Activated CD4-positive, alpha-beta T cell treated with anti-CD3 and anti-CD28 coated beads, Interleukin-2, amount 10 ng/mL, durations not matched to agents 7 days and 5 days (primary cell): Measurements from ENCODE around the gene WNT7A. TPM values are rescaled to one million over a fixed set of nuclear protein-coding genes. Genes with fewer than 3 reads are reported as not detected.

Experiments used
- CTCF ChIA-PET: fragments of 350-600 bp; sonication (Branson Sonifier 250); formaldehyde crosslinking; loops from one replicate; lab custom pipeline; 2021; ENCODE audit warnings: antibody characterized with exemption; lab: Charles Lee
- POLR2A ChIA-PET: fragments of 350-600 bp; sonication (Branson Sonifier 250); formaldehyde crosslinking; loops from one replicate; lab custom pipeline; 2021; ENCODE audit warnings: antibody characterized with exemption; lab: Charles Lee
- DNase-seq: peaks from one replicate; pipeline ENCODE4 v3.0.0-alpha.2; 2020
- H3K27ac Mint-ChIP-seq: one replicate; pipeline ENCODE4 v1.8.0; 2021; ENCODE audit warnings: mild to moderate bottlenecking, moderate library complexity, mixed read lengths
- H3K27me3 Mint-ChIP-seq: one replicate; pipeline ENCODE4 v1.8.0; 2021; ENCODE audit warnings: mixed read lengths
- H3K36me3 Mint-ChIP-seq: one replicate; pipeline ENCODE4 v1.8.0; 2021; ENCODE audit warnings: low read depth, mixed read lengths
- H3K4me1 Mint-ChIP-seq: one replicate; pipeline ENCODE4 v1.8.0; 2021; ENCODE audit warnings: mixed read lengths
- H3K4me3 Mint-ChIP-seq: one replicate; pipeline ENCODE4 v1.8.0; 2021; ENCODE audit warnings: mild to moderate bottlenecking, moderate library complexity, mixed read lengths
- H3K9me3 Mint-ChIP-seq: one replicate; pipeline ENCODE4 v1.8.0; 2021; ENCODE audit warnings: mixed read lengths
- total RNA-seq, 2 experiments: library from RNA; stranded (reverse); gene quantifications; one replicate each; pipeline ENCODE4 v1.2.3, GENCODE V29; 2021

WNT7A gene
- total RNA-seq, 2 experiments from 2014 or later, result 0.20 to 0.29 TPM

DNA sequence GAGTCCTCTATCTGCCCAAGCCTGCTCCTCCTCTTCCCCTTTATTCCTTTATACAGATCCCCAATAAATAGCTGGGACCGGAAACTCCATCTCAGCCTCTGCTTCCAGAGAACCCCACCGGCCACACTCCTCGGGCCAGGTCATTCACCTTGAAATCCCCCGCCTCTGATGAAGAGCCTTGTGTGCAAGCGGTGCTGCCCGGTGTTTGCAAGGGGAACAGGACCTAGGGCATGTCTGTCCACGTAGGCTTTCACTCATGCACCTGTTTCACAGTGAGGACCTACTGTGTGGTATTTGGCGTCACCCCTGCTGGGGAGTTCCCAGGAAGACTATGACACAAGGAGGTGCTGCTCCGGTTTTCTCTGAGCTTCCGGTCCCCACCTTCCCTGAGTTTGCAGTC lies 54.0 kb downstream of the WNT7A start:
- Mint-ChIP-seq H3K27me3 (no peaks in the 10 kb centered on the region), H3K9me3 (no peaks in the 10 kb centered on the region), H3K36me3 (no peaks in the 10 kb centered on the region), H3K4me1 (no peaks in the 10 kb centered on the region), H3K27ac (no peak overlapping the region), H3K4me3 (no peak overlapping the region)
- CTCF ChIA-PET, result interaction anchor here (1.3 kb wide), 1 partner anchor 11 kb away, joined by 3 read pairs; no protein-coding TSS in a partner anchor
- no peak for DNase-seq
- POLR2A ChIA-PET, result no interaction called here

DNA sequence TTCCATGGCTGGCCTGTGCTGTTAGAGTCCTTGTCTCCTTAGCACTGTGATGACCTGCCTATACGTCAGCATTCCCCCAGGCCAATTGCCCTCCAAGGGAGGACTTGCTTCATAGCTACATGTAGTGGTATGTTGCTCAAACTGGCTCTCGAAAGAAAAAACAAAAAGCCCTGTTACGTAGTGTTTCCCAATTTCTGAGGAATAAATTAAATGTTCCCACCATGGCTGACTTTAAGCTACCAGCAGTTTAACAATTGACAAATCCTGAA lies 54.6 kb downstream of the WNT7A start:
- no peak overlapping the region for H3K4me3 Mint-ChIP-seq
- no peaks in the 10 kb centered on the region for H3K9me3 Mint-ChIP-seq
- H3K27ac Mint-ChIP-seq, result no peak overlapping the region
- H3K27me3 Mint-ChIP-seq, result no peaks in the 10 kb centered on the region
- H3K4me1 Mint-ChIP-seq, result no peaks in the 10 kb centered on the region
- no peak for DNase-seq
- POLR2A ChIA-PET, result no interaction called here
- no peaks in the 10 kb centered on the region for H3K36me3 Mint-ChIP-seq
- CTCF ChIA-PET, result interaction anchor here (1.1 to 1.3 kb wide), 2 partner anchors 12 to 13 kb away, joined by 3 read pairs; no protein-coding TSS in a partner anchor

DNA sequence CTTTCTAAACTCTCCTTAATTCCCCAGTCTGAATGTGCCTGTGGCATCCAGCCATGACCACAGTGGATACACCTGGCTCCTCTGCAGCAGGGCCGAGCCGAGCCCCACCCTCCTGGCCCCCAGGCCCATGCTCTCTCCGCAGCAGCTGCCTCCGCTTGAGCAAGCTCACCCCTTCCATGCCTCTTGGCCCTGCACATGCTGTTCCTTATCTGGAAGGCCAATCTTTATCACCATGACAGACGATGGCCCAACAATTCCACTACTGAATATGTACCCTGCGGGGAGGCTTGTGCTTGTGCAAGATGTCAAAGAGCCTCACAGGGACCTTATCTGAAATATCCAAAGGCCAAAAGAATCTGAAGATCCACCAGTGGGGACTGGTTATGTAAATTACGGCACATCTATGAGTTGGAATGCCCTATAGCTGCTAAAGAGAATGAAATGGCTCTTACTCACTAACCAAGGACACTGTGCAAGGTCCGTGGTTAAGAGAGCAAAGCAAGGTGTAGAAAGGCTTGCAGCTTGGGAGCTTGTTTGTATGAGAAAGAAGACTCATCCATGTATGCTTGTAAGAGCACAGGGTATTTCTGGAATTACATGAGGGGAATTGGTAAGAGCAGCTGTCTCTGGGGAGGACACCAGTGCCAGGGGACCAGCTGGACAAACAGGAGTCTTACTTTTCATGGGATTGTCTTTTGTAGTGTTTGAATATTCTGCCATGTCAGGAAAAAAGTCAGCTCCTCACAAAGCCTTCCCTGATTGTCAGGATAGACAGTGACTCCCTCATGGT lies 55.2 kb downstream of the WNT7A start:
- no peak overlapping the region for H3K4me3 Mint-ChIP-seq
- ChIA-PET CTCF (interaction anchor here (1.1 kb wide), 1 partner anchor 13 kb away, joined by 3 read pairs; no protein-coding TSS in a partner anchor), POLR2A (no interaction called here)
- no peaks in the 10 kb centered on the region for H3K27me3 Mint-ChIP-seq
- no peaks in the 10 kb centered on the region for H3K36me3 Mint-ChIP-seq
- no peak overlapping the region for H3K27ac Mint-ChIP-seq
- H3K9me3 Mint-ChIP-seq, result no peaks in the 10 kb centered on the region
- H3K4me1 Mint-ChIP-seq, result no peaks in the 10 kb centered on the region
- DNase-seq, result no peak

DNA sequence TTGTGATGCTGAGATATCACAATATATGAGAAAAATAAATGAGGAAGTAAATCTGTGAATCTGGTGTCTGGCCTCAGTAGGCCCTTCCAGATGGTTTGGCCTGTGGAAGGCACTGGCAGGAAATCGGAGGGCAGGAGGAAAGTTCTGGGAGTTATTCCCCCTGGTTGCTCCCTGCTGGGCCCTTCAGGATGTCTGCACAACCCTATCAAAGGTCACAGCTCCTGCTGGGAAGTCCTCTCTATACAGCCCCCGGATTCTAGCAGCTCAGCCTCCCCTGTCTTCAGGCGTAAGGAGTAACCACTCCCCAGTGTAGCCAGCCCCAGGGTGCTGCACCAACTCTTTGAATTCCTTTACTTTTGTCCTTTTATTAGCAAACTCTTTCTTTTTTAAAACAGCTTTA lies 56.2 kb downstream of the WNT7A start:
- Mint-ChIP-seq H3K4me3 (no peak overlapping the region), H3K9me3 (peaks cover 3% of the 10 kb centered on the region), H3K4me1 (no peaks in the 10 kb centered on the region), H3K27me3 (no peaks in the 10 kb centered on the region), H3K27ac (no peak overlapping the region), H3K36me3 (no peaks in the 10 kb centered on the region)
- POLR2A ChIA-PET, result no interaction called here
- no peak for DNase-seq
- CTCF ChIA-PET, result interaction anchor here (1.2 kb wide), 1 partner anchor 34 kb away, joined by 3 read pairs; no protein-coding TSS in a partner anchor

DNA sequence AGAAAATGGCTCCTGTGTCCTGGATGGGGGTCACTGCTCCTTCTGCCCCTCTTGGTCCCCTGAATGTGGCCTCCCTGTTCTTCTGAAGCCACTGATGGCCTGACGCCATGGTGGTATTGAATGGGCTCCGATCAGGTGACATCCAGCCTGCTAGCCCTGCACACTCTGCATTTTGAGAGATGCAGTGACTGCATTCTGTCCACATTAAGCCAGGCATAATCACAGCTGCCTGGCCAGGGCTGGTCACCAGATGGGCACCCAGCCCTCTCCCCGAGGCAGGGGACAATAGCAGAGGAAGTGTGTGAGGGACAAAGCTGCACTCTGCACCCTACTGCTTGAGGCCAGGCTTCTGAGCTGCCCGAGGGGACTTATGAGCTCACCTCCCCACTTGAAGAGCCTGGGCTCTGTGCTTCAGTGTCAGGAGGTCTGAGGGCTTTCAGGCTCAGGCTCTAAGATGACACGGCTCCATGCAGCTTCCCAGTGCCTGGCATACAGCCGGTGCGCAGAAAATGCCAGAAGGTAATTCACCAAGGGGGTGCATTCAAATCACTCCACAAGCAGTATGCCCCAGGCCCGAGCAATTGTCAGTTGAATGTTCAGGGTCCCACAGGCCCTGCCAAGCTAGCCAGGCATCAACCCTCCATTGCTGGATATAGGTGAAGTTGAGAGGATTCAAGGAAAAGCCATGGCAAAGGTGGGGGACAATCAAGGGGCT lies 56.8 kb downstream of the WNT7A start:
- no peak overlapping the region for H3K27ac Mint-ChIP-seq
- CTCF ChIA-PET, result interaction anchor here (1.2 kb wide), 1 partner anchor 34 kb away, joined by 3 read pairs; no protein-coding TSS in a partner anchor
- POLR2A ChIA-PET, result interaction anchor here (0.6 kb wide), 1 partner anchor 65 kb away, joined by 3 read pairs; no protein-coding TSS in a partner anchor
- H3K9me3 Mint-ChIP-seq, result peaks cover 5% of the 10 kb centered on the region
- H3K27me3 Mint-ChIP-seq, result no peaks in the 10 kb centered on the region
- DNase-seq, result no peak
- H3K36me3 Mint-ChIP-seq, result peaks cover 3% of the 10 kb centered on the region
- H3K4me1 Mint-ChIP-seq, result no peaks in the 10 kb centered on the region
- no peak overlapping the region for H3K4me3 Mint-ChIP-seq

DNA sequence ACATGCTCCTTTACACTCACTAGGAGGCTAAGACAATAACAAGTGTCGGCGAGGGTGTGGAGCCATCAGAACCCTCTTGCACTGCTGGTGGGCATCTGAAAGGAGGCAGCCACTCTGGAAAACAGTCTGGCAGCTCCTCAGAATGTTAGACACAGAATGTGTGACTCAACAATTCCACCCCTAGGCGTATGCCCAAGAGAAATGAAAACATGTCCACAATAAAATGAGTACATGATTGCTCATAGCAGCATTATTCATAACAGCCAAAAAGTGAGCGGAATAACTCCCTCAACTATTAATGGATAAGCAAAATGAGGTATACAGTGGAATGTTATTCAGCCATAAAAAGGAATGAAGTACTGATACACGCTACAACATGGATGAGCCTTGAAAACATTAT lies 57.8 kb downstream of the WNT7A start:
- no peaks in the 10 kb centered on the region for H3K4me1 Mint-ChIP-seq
- H3K27ac Mint-ChIP-seq, result no peak overlapping the region
- peaks cover 3% of the 10 kb centered on the region for H3K36me3 Mint-ChIP-seq
- CTCF ChIA-PET, result no interaction called here
- H3K9me3 Mint-ChIP-seq, result peaks cover 13% of the 10 kb centered on the region
- POLR2A ChIA-PET, result no interaction called here
- H3K27me3 Mint-ChIP-seq, result no peaks in the 10 kb centered on the region
- DNase-seq, result no peak
- H3K4me3 Mint-ChIP-seq, result no peak overlapping the region

DNA sequence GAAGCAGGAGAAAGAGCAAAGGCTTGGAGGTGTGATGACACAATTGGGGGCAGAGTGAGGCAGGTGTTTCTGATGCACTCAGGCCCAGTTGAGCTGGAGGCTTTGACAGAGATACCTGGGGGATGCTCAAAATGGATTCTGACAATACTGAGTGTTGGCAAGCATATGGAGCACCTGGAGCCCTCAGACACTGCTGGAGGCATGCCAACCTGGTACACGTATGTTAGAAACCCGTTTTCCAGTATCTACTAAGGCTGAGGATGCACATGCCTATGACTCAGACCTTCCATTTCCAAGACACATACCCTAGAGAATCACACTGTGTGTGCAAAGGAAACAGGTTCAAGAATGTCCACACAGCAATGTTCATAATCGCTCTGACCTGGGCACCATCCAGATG lies 58.7 kb downstream of the WNT7A start:
- no peaks in the 10 kb centered on the region for H3K4me1 Mint-ChIP-seq
- ChIA-PET POLR2A (no interaction called here), CTCF (no interaction called here)
- no peak overlapping the region for H3K4me3 Mint-ChIP-seq
- H3K27ac Mint-ChIP-seq, result no peak overlapping the region
- H3K9me3 Mint-ChIP-seq, result peaks cover 22% of the 10 kb centered on the region
- H3K36me3 Mint-ChIP-seq, result peaks cover 5% of the 10 kb centered on the region
- no peaks in the 10 kb centered on the region for H3K27me3 Mint-ChIP-seq
- DNase-seq, result no peak

DNA sequence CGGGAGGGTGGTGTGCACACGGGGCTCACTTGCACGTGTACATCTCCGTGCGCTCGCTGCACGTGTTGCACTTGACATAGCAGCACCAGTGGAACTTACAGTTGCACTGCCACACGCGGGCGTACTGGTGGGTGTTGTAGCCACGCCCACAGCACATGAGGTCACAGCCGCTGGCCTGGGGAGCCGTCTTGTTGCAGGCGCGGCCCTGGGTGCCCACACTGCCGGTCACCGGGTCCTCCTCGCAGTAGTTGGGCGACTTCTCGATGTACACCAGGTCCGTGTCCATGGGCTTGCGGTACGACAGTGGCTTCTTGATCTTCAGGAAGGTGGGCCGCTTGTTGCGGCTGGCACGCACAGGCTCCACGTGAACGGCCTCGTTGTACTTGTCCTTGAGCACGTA lies 61.0 kb downstream of the WNT7A start:
- Mint-ChIP-seq H3K9me3 (peaks cover 33% of the 10 kb centered on the region), H3K4me3 (no peak overlapping the region), H3K27me3 (no peaks in the 10 kb centered on the region), H3K27ac (no peak overlapping the region), H3K4me1 (no peaks in the 10 kb centered on the region), H3K36me3 (peaks cover 13% of the 10 kb centered on the region)
- ChIA-PET CTCF (interaction anchor here (0.7 kb wide), 1 partner anchor 35 kb away, joined by 3 read pairs; no protein-coding TSS in a partner anchor), POLR2A (no interaction called here)
- no peak for DNase-seq

DNA sequence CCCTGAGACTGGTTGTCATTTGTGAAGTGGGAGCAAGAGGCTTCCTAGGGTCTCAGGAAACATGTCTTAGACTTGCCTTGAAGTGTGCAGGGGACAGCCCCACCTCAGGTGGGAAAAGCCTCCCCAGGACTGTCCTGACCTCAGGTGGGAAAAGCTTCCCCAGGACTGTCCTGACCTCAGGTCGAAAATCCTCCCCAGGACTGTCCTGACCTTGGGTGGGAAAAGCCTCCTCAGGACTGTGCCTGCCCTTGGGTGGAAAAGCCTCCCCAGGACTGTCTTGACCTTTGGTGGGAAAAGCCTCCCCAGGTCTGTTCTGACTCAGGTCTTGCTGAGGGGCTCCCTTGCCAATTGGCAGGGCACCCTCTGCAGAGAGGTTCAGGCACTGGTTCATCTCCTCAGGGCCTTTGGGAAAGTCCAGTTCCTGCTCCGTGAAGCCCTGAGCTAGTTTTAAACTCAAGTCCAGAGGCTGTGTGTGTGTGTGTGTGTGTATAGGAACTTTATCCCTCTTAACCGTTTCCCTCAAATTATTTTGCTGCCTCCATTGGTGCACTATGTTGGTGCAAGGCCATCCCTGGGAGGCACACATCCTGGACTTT lies 64.7 kb downstream of the WNT7A start:
- POLR2A ChIA-PET, result no interaction called here
- Mint-ChIP-seq H3K9me3 (peaks cover 45% of the 10 kb centered on the region), H3K4me1 (no peaks in the 10 kb centered on the region), H3K36me3 (peaks cover 14% of the 10 kb centered on the region), H3K4me3 (no peak overlapping the region), H3K27ac (no peak overlapping the region), H3K27me3 (no peaks in the 10 kb centered on the region)
- CTCF ChIA-PET, result no interaction called here
- no peak for DNase-seq

DNA sequence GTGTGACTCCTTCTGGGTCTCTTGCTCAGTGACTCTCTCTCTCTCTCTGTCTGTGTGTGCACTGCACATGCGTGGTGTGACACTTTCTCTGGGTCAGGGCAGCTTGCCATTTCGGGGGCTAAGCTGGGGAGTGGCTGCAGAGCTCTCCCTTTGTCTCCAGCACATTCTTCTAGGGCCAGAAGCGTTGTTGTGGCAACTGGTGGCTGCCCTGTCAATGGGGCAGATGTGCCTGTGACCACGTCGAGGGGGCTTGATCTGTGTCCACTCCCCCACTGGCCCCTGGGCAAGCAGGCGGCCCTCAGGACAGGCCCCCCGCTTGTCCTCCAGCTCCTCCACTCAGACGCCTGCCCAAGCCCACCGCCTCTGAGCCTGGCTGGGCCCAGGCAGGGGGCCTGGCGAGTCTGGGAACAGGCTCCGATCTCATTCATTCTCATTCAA lies 67.8 kb downstream of the WNT7A start:
- H3K4me1 Mint-ChIP-seq, result no peaks in the 10 kb centered on the region
- ChIA-PET POLR2A (no interaction called here), CTCF (interaction anchor here (0.8 kb wide), 1 partner anchor 13 kb away, joined by 3 read pairs; no protein-coding TSS in a partner anchor)
- H3K9me3 Mint-ChIP-seq, result peaks cover 37% of the 10 kb centered on the region
- H3K27ac Mint-ChIP-seq, result no peak overlapping the region
- H3K36me3 Mint-ChIP-seq, result peaks cover 11% of the 10 kb centered on the region
- DNase-seq, result no peak
- H3K4me3 Mint-ChIP-seq, result no peak overlapping the region
- H3K27me3 Mint-ChIP-seq, result no peaks in the 10 kb centered on the region

DNA sequence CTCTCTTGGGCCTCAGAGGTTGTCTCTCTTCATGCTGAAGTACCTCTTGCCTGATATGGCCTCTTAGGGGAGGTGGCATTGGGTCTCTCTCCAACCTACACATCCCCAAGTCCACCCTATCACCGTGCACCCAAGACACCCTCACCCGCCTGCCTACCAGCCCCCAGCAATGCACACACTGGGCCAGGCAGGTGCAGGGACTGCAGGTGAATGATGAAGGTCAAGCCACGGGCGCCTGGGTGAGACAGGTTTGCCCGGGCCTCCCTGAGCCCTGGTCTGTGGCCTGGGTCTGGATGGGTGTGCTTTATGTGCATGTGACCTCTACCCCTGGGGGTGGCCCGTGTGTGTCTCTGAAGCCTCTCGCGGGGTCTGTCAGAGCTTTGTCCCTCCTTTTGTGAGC lies 68.3 kb downstream of the WNT7A start:
- Mint-ChIP-seq H3K36me3 (peaks cover 10% of the 10 kb centered on the region), H3K27me3 (no peaks in the 10 kb centered on the region), H3K4me3 (no peak overlapping the region), H3K9me3 (peaks cover 34% of the 10 kb centered on the region), H3K4me1 (no peaks in the 10 kb centered on the region), H3K27ac (no peak overlapping the region)
- CTCF ChIA-PET, result interaction anchor here (0.8 kb wide), 1 partner anchor 13 kb away, joined by 3 read pairs; no protein-coding TSS in a partner anchor
- no peak for DNase-seq
- POLR2A ChIA-PET, result no interaction called here

DNA sequence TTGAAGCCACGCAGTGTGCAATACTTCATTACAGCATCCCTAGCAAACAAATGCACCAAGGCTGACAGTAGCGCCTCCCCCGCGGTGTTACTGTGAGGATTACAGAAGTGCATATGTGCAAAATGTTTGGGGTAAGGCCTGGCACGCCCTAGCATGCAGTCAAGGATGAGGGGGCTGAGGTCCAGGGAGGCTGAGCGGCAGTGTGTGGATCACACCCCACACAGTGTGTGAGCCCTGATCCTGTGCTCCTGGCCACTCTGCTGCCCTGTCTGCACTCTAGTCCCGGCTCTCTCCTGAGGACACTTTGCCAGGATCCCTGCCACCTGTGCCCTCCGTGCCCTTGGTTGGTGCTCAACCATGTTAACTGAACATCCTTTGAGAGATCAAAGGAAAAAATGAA lies 71.3 kb downstream of the WNT7A start:
- ChIA-PET POLR2A (no interaction called here), CTCF (no interaction called here)
- peaks cover 15% of the 10 kb centered on the region for H3K9me3 Mint-ChIP-seq
- no peak overlapping the region for H3K27ac Mint-ChIP-seq
- peaks cover 3% of the 10 kb centered on the region for H3K27me3 Mint-ChIP-seq
- no peak overlapping the region for H3K4me3 Mint-ChIP-seq
- no peaks in the 10 kb centered on the region for H3K4me1 Mint-ChIP-seq
- no peak for DNase-seq
- peaks cover 1% of the 10 kb centered on the region for H3K36me3 Mint-ChIP-seq
